IMR-90 (cell line): Measurements from ENCODE around the gene HACE1. TPM values are rescaled to one million over a fixed set of nuclear protein-coding genes. Genes with fewer than 3 reads are reported as not detected.

Experiments
- ATAC-seq: fragments of 200-7000 bp; cut with Tn5 transposase; 2 replicates; pipeline ENCODE4 v1.9.1; 2020; ENCODE audit warnings: low read depth, mild to moderate bottlenecking, moderate library complexity
- BruUV-seq: library from RNA; stranded (reverse); fragments of 400-500 nt; replicated peaks from 2 replicates; lab custom pipeline; 2021; lab: Mats Ljungman, UMichigan
- CTCF ChIA-PET: fragments of 300-600 bp; formaldehyde crosslinking; extraction: SDS; loops from one replicate; lab custom pipeline; 2021; ENCODE audit warnings: antibody characterized with exemption; lab: Yijun Ruan, JAX
- POLR2A ChIA-PET: fragments of 300-600 bp; sonication (Branson Sonifier 250); formaldehyde crosslinking; loops from one replicate; lab custom pipeline; 2022; ENCODE audit warnings: antibody characterized with exemption; ENCODE audit not compliant: unreplicated experiment; lab: Charles Lee
- DNase-seq: peaks from one replicate; pipeline ENCODE4 v3.0.0; 2013
- H2AFZ ChIP-seq: replicated peaks from 2 replicates; pipeline ENCODE3; 2013; ENCODE audit warnings: low read length, mild to moderate bottlenecking; ENCODE audit not compliant: poor library complexity
- H2AK5ac ChIP-seq: 2 replicates; pipeline ENCODE4 v1.6.1; 2013; ENCODE audit warnings: low read depth, low read length, inconsistent platforms
- H2AK9ac ChIP-seq: replicated peaks from 2 replicates; pipeline ENCODE3; 2013; ENCODE audit warnings: mild to moderate bottlenecking, low read depth, low read length, moderate library complexity; ENCODE audit not compliant: poor library complexity
- H2BK120ac ChIP-seq: 2 replicates; pipeline ENCODE4 v1.6.1; 2013; ENCODE audit warnings: low read depth, low read length, inconsistent platforms
- H2BK15ac ChIP-seq: 3 replicates; pipeline ENCODE4 v1.6.1; 2013; ENCODE audit warnings: low read depth, low read length, inconsistent platforms
- H2BK20ac ChIP-seq: 2 replicates; pipeline ENCODE4 v1.6.1; 2013; ENCODE audit warnings: low read depth, mild to moderate bottlenecking, inconsistent platforms, low read length, moderate library complexity
- H2BK5ac ChIP-seq: 2 replicates; pipeline ENCODE4 v1.6.1; 2013; ENCODE audit warnings: mild to moderate bottlenecking, low read depth, low read length, inconsistent platforms; ENCODE audit not compliant: poor library complexity, severe bottlenecking
- H3K14ac ChIP-seq: replicated peaks from 2 replicates; pipeline ENCODE4 v1.6.1; 2013; ENCODE audit warnings: low read depth, low read length, inconsistent platforms
- H3K18ac ChIP-seq: 2 replicates; pipeline ENCODE4 v1.6.1; 2013; ENCODE audit warnings: low read depth, low read length, control low read depth
- H3K23ac ChIP-seq: 2 replicates; pipeline ENCODE4 v1.6.1; 2013; ENCODE audit warnings: low read depth, low read length, inconsistent platforms
- H3K27ac ChIP-seq: 2 replicates; pipeline ENCODE4 v1.5.1; 2013; ENCODE audit warnings: mild to moderate bottlenecking, control low read depth, low read length; ENCODE audit not compliant: insufficient read depth
- H3K27me3 ChIP-seq: 2 replicates; pipeline ENCODE4 v1.6.1; 2013; ENCODE audit warnings: low read length; ENCODE audit not compliant: control insufficient read depth, insufficient read depth
- H3K36me3 ChIP-seq: 2 replicates; pipeline ENCODE4 v1.6.1; 2013; ENCODE audit warnings: low read length, mixed read lengths; ENCODE audit not compliant: control insufficient read depth, insufficient read depth
- H3K4ac ChIP-seq: 2 replicates; pipeline ENCODE4 v1.6.1; 2013; ENCODE audit warnings: low read depth, low read length, inconsistent platforms
- H3K4me1 ChIP-seq: 2 replicates; pipeline ENCODE4 v1.6.1; 2013; ENCODE audit warnings: low read length, mixed read lengths; ENCODE audit not compliant: control insufficient read depth, insufficient read depth
- H3K4me2 ChIP-seq: 2 replicates; pipeline ENCODE4 v1.6.1; 2013; ENCODE audit warnings: low read depth, mild to moderate bottlenecking, control low read depth, low read length, moderate library complexity
- H3K4me3 ChIP-seq: 2 replicates; pipeline ENCODE4 v1.5.1; 2013; ENCODE audit warnings: low read depth, mild to moderate bottlenecking, control low read depth, low read length, moderate library complexity; ENCODE audit not compliant: insufficient read depth
- H3K56ac ChIP-seq: 2 replicates; pipeline ENCODE4 v1.6.1; 2013; ENCODE audit warnings: low read length, inconsistent platforms; ENCODE audit not compliant: insufficient read depth; ENCODE audit errors: extremely low read depth
- H3K79me1 ChIP-seq, 2 experiments: 2 replicates each; pipeline ENCODE4 v1.6.1; 2013; ENCODE audit warnings: low read length in 2 of 2, inconsistent platforms in 1 of 2, low read depth in 1 of 2
- H3K9ac ChIP-seq: 2 replicates; pipeline ENCODE4 v1.6.1; 2013; ENCODE audit warnings: low read depth, low read length, control low read depth
- H3K9me1 ChIP-seq: 2 replicates; pipeline ENCODE4 v1.6.1; 2013; ENCODE audit warnings: low read length, inconsistent platforms; ENCODE audit not compliant: insufficient read depth
- H3K9me3 ChIP-seq: 2 replicates; pipeline ENCODE4 v1.6.1; 2013; ENCODE audit warnings: low read length; ENCODE audit not compliant: control insufficient read depth, insufficient read depth
- H4K20me1 ChIP-seq: 2 replicates; pipeline ENCODE4 v1.6.1; 2013; ENCODE audit warnings: low read length, inconsistent platforms; ENCODE audit not compliant: insufficient read depth
- H4K5ac ChIP-seq: 2 replicates; pipeline ENCODE4 v1.6.1; 2013; ENCODE audit warnings: mild to moderate bottlenecking, low read depth, low read length, control low read depth
- H4K8ac ChIP-seq, 2 experiments: 2 replicates each; pipeline ENCODE4 v1.6.1; 2013; ENCODE audit warnings: low read depth in 2 of 2, low read length in 2 of 2, control low read depth in 1 of 2, inconsistent platforms in 1 of 2
- H4K91ac ChIP-seq: 2 replicates; pipeline ENCODE4 v1.6.1; 2013; ENCODE audit warnings: low read depth, low read length, inconsistent platforms; ENCODE audit not compliant: insufficient read depth
- BHLHE40 ChIP-seq: fragments of 150-350 bp; IDR thresholded peaks from 2 replicates; pipeline ENCODE4 v1.6.1; 2016; ENCODE audit warnings: mild to moderate bottlenecking, low read depth, low read length
- CHD1 ChIP-seq: IDR thresholded peaks from 2 replicates; pipeline ENCODE4 v1.6.1; 2012; ENCODE audit warnings: low read depth, low read length, improper control_type of control experiment
- CTCF ChIP-seq: conservative IDR thresholded peaks from 2 replicates; pipeline ENCODE4 v1.5.1; 2012; ENCODE audit warnings: mild to moderate bottlenecking, low read depth, low read length, improper control_type of control experiment
- ELK1 ChIP-seq: fragments of 150-350 bp; IDR thresholded peaks from 2 replicates; pipeline ENCODE4 v1.6.1; 2016; ENCODE audit warnings: low read depth, mild to moderate bottlenecking, low read length, moderate library complexity, borderline replicate concordance
- FOS ChIP-seq: fragments of 150-350 bp; IDR thresholded peaks from 2 replicates; pipeline ENCODE4 v1.6.1; 2016; ENCODE audit warnings: low read depth, low read length
- MAFK ChIP-seq: IDR thresholded peaks from 2 replicates; pipeline ENCODE4 v1.6.1; 2012; ENCODE audit warnings: low read depth, low read length, improper control_type of control experiment
- MAZ ChIP-seq: IDR thresholded peaks from 2 replicates; pipeline ENCODE4 v1.6.1; 2012; ENCODE audit warnings: low read depth, mild to moderate bottlenecking, low read length, improper control_type of control experiment, moderate library complexity, borderline replicate concordance
- MXI1 ChIP-seq: IDR thresholded peaks from 2 replicates; pipeline ENCODE4 v1.6.1; 2012; ENCODE audit warnings: low read depth, mild to moderate bottlenecking, low read length, moderate library complexity, borderline replicate concordance
- POLR2A ChIP-seq: IDR thresholded peaks from 2 replicates; pipeline ENCODE4 v1.6.1; 2012; ENCODE audit warnings: mild to moderate bottlenecking, low read depth, low read length
- RAD21 ChIP-seq: IDR thresholded peaks from 2 replicates; pipeline ENCODE4 v1.6.1; 2012; ENCODE audit warnings: low read length, improper control_type of control experiment
- RCOR1 ChIP-seq: IDR thresholded peaks from 2 replicates; pipeline ENCODE4 v1.6.1; 2012; ENCODE audit warnings: mild to moderate bottlenecking, low read length, improper control_type of control experiment; ENCODE audit not compliant: insufficient replicate concordance
- RFX5 ChIP-seq: IDR thresholded peaks from 2 replicates; pipeline ENCODE4 v1.8.0; 2012; ENCODE audit warnings: low read depth, mild to moderate bottlenecking, low read length, moderate library complexity
- SMC3 ChIP-seq: fragments of 150-350 bp; IDR thresholded peaks from 2 replicates; pipeline ENCODE4 v1.6.1; 2016; ENCODE audit warnings: low read depth, mild to moderate bottlenecking, antibody characterized with exemption, low read length, moderate library complexity
- USF2 ChIP-seq: fragments of 150-350 bp; IDR thresholded peaks from 2 replicates; pipeline ENCODE4 v1.6.1; 2017; ENCODE audit warnings: mild to moderate bottlenecking, antibody characterized with exemption, low read length, low read depth
- WGBS, 2 experiments: methylation state at CpG; one replicate each; pipeline versions ENCODE4 v1.1.5 to v1.1.7; 2013; ENCODE audit warnings: missing lambda C conversion rate in 2 of 2; ENCODE audit not compliant: insufficient read length in 1 of 2; ENCODE audit errors: extremely low coverage in 2 of 2; 5-methylcytosine and 5-hydroxymethylcytosine counted together
- dilution Hi-C: fragments of 300-500 bp; cut with HindIII; formaldehyde crosslinking; loops from one replicate; pipeline ENCODE4 v1.14.3; 2018; ENCODE audit warnings: low sequenced_read_pairs; ENCODE audit not compliant: unreplicated experiment
- in situ Hi-C: fragments of 300-500 bp; cut with MboI; formaldehyde crosslinking; loops from 3 replicates; pipeline ENCODE4 v1.14.3; 2019; ENCODE audit warnings: low sequenced_read_pairs, inconsistent platforms, mixed read lengths
- intact Hi-C: fragments of 100-400 bp; cut with micrococcal nuclease; formaldehyde crosslinking; loops from 2 replicates; pipeline ENCODE4 v1.10.0; 2022
- polyA plus RNA-seq, 3 experiments: library from polyadenylated mRNA; depleted of rRNA; stranded (reverse); fragments of >200 nt; gene quantifications; 2 replicates each; pipeline ENCODE4 v1.2.3, GENCODE V29; 2012; ENCODE audit warnings: low replicate concordance in 1 of 3
- total RNA-seq: library from RNA; depleted of rRNA; stranded (reverse); fragments of >200 nt; gene quantifications from 2 replicates; pipeline ENCODE4 v1.2.3, GENCODE V29; 2012

HACE1 gene
- total and polyA plus RNA-seq, 2 of the 4 experiments (the other 2 are of a cell fraction) = 5.4 to 10.8 TPM

DNA sequence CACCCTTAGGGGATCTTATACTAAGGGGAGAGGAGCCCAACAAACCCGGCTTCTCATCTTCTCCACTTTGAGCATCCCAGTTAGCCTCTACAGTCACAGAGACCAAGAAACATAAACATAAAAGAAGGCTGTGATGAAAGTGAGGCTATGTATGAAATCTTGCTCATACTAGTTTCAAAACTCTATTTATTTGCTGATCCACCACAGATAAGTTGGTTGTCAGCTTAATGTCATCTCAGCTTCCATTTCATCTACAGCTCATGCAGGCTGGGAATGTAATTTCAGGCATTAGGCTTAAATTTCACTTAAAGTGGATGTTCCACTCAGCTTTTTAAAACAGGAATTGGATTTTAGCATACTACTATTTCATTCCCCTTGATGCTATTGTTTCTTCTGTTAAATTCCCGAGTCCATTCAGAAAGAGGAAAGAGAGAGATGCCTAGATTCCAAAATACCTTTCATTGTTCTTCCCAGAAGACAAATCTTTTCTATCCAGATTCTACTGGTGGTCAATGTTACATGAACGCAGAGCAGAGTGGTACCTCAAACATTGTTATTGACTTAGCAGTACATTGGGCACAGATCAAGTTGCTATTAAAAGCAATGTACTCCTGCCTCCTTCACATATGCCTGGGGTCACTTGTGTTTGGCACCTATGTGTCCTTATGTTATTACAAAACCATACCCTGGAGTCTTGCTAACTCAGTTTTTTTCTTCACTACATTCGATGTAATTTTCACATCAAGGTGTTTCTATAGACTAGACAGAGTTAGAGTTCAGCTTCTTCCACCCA lies 149.0 kb downstream of the HACE1 start:
- H4K8ac ChIP-seq = no peak overlapping the region
- no peak overlapping the region for H2BK120ac ChIP-seq
- no peak overlapping the region for H3K14ac ChIP-seq
- no peaks in the 10 kb centered on the region for H3K9me3 ChIP-seq
- no peak overlapping the region for H2AFZ ChIP-seq
- no peak overlapping the region for H3K4me3 ChIP-seq
- TF ChIP-seq CTCF (no peak), FOS (no peak), BHLHE40 (no peak), MAZ (no peak), ELK1 (no peak), SMC3 (no peak), POLR2A (no peak), USF2 (no peak), RCOR1 (no peak), RFX5 (no peak), MAFK (no peak), CHD1 (no peak), MXI1 (no peak), RAD21 (no peak)
- ChIA-PET POLR2A (no interaction called here), CTCF (no interaction called here)
- DNase-seq (peak; percentile 6), ATAC-seq (no peak)
- H2AK5ac ChIP-seq = no peak overlapping the region
- no peaks in the 10 kb centered on the region for H3K27me3 ChIP-seq
- no peaks in the 10 kb centered on the region for H3K9me1 ChIP-seq
- no peak overlapping the region for H2AK9ac ChIP-seq
- no peaks in the 10 kb centered on the region for H3K4me1 ChIP-seq
- no peak overlapping the region for H3K18ac ChIP-seq
- no peak overlapping the region for H3K4me2 ChIP-seq
- H2BK15ac ChIP-seq = no peak overlapping the region
- H4K20me1 ChIP-seq = no peaks in the 10 kb centered on the region
- H2BK20ac ChIP-seq = no peak overlapping the region
- in situ Hi-C loops (no loop called here), intact Hi-C loops (no loop called here), dilution Hi-C loops (no loop called here)
- no peak overlapping the region for H3K23ac ChIP-seq
- H4K5ac ChIP-seq = no peak overlapping the region
- no peak overlapping the region for H3K56ac ChIP-seq
- H3K4ac ChIP-seq = no peak overlapping the region
- no peak overlapping the region for H2BK5ac ChIP-seq
- BruUV-seq = no TSS peak
- H3K79me1 ChIP-seq = no peaks in the 10 kb centered on the region
- H3K27ac ChIP-seq = no peak overlapping the region
- H4K91ac ChIP-seq = no peak overlapping the region
- no peaks in the 10 kb centered on the region for H3K36me3 ChIP-seq
- H3K9ac ChIP-seq = no peak overlapping the region
- WGBS, 2 experiments = 86% methylated on average over 1 of the region's 4 CpGs; no CpG with 5 or more reads in 1 of the 2 experiments
